Mesodermal cell (in vitro differentiated cells): ENCODE data around the gene INPP4B.

ENCODE experiments used
- H3K27ac ChIP-seq: 2 replicates; pipeline ENCODE4 v1.7.0; 2013; ENCODE audit warnings: mild to moderate bottlenecking, low read depth, low read length, moderate library complexity; ENCODE audit not compliant: severe bottlenecking
- H3K36me3 ChIP-seq: 2 replicates; pipeline ENCODE4 v1.7.1; 2013; ENCODE audit warnings: mild to moderate bottlenecking, low read length, moderate library complexity; ENCODE audit not compliant: control insufficient read depth, insufficient read depth
- H3K4me1 ChIP-seq: one replicate; pipeline ENCODE4 v1.7.1; 2013; ENCODE audit warnings: mild to moderate bottlenecking, low read length; ENCODE audit not compliant: insufficient read depth, control insufficient read depth, poor library complexity, severe bottlenecking
- H3K4me3 ChIP-seq: 2 replicates; pipeline ENCODE4 v1.7.0; 2013; ENCODE audit warnings: low read length, control low read depth, mild to moderate bottlenecking; ENCODE audit not compliant: insufficient read depth, poor library complexity, severe bottlenecking; ENCODE audit errors: extremely low read depth
- H3K9me3 ChIP-seq: 2 replicates; pipeline ENCODE4 v1.7.1; 2013; ENCODE audit warnings: mild to moderate bottlenecking, low read length, moderate library complexity; ENCODE audit not compliant: control insufficient read depth
- WGBS, 2 experiments: methylation state at CpG; one replicate each; pipeline ENCODE4 v1.1.5; 2013; ENCODE audit warnings: missing lambda C conversion rate in 2 of 2; ENCODE audit not compliant: insufficient coverage in 2 of 2; 5-methylcytosine and 5-hydroxymethylcytosine counted together

INPP4B gene

DNA sequence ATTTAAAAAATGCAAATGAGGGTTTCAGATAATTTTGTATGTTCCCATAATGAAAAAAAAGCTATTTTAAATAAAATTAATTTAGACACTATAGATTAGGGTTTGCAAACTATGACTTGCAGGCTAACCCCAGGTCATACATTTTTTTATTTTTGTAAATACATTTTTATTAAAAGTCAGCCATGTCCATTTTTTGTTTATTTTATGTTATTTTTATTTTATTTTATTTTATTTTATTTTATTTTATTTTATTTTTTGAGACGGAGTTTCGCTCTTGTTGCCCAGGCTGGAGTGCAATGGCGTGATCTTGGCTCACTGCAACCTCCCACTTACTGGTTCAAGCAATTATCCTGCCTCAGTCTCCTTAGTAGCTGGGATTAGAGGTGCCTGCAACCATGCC, 749.1 kb downstream of the INPP4B start:
- H3K9me3 ChIP-seq, result no peaks in the 10 kb centered on the region
- H3K27ac ChIP-seq, result no peak overlapping the region
- H3K4me3 ChIP-seq, result no peak overlapping the region
- 80% methylated on average over 1 of the region's 3 CpGs; no CpG with 5 or more reads in 1 of the 2 experiments for WGBS, 2 experiments
- H3K36me3 ChIP-seq, result no peaks in the 10 kb centered on the region
- H3K4me1 ChIP-seq, result no peaks in the 10 kb centered on the region

DNA sequence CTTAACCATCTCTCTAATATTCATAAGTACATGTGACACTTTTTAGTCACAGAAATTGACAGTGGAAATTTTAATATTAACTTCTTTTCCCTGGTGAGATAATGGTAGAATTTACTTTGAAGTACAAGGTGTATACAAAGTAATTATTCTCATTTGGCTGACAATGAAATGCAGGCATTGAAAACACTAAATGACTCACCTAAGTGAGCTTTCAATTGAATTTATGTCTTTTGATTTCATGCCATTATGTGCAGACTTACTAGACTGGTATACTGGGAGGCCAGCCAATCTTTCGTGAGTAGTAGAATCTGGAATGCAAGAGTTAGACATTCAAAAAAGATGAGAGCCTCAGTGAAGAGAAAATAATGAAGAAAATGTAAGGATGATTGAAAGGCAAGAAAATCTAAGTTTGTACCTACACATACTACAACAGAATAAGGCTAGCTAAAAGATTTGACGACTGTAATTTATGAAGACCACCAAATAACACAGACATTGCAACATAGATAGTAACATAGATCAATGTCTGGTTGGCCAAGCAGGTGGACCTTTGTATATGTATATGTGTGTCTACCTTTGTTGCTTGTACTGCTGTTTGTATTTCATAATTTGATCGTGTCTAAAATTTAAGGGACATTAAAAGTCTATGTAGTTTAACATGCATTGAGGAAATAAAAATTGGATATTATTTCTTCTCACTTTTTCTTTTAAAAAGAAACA, 750.1 kb downstream of the INPP4B start:
- 75 to 100% methylated on average over 1 of the region's 3 CpGs for WGBS, 2 experiments
- no peak overlapping the region for H3K27ac ChIP-seq
- no peaks in the 10 kb centered on the region for H3K36me3 ChIP-seq
- H3K4me1 ChIP-seq, result no peaks in the 10 kb centered on the region
- no peak overlapping the region for H3K4me3 ChIP-seq
- no peaks in the 10 kb centered on the region for H3K9me3 ChIP-seq

DNA sequence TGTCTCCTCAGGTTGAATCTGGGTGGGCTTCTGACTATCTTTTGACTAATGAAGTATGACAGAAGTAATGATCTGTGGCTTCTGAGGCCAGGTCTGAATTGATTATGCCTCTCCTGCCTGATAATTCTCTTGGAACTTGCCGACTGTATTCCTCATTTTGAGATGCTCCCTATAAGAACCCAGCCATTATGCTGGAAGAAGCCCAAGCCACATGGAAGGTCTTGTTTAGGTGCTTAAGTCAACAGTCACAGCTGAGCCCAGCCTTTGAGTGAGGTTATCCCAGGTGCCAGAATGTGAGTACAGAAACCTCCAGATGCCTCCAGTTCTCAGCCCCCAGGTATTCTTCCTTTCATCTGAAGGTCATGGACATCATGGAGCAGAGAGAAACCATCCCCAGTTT, 753.2 kb downstream of the INPP4B start:
- no peaks in the 10 kb centered on the region for H3K4me1 ChIP-seq
- H3K27ac ChIP-seq, result no peak overlapping the region
- H3K9me3 ChIP-seq, result no peaks in the 10 kb centered on the region
- 100% methylated on average over 1 of the region's 1 CpG for WGBS, 2 experiments
- H3K4me3 ChIP-seq, result no peak overlapping the region
- H3K36me3 ChIP-seq, result no peaks in the 10 kb centered on the region

DNA sequence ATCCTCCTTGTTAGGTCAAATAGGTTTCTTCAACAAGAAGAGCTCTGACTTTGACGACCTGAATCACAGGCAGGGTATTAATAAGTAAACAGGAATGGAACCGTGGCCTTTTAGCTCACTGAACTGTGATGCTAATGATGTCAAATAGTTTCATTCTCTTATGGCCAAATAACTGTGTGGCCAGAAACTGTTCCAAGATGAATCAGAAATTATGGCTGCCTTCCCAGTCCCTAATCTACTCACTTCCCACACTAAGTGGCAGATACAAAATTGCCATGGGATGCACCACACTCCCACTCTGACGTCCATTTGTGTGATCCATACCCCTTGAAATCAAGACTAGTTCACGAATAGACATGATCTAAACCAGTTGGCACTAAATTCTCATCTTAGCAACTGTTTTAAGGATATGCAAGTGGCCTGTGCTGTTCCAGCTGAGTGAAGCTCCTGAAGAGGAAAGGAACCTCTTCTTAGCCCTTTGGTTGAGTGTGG, 754.4 kb downstream of the INPP4B start:
- WGBS, 2 experiments, result 92 to 96% methylated on average over 2 to 3 of the region's 4 CpGs
- H3K36me3 ChIP-seq, result no peaks in the 10 kb centered on the region
- no peaks in the 10 kb centered on the region for H3K4me1 ChIP-seq
- no peaks in the 10 kb centered on the region for H3K9me3 ChIP-seq
- no peak overlapping the region for H3K4me3 ChIP-seq
- no peak overlapping the region for H3K27ac ChIP-seq

DNA sequence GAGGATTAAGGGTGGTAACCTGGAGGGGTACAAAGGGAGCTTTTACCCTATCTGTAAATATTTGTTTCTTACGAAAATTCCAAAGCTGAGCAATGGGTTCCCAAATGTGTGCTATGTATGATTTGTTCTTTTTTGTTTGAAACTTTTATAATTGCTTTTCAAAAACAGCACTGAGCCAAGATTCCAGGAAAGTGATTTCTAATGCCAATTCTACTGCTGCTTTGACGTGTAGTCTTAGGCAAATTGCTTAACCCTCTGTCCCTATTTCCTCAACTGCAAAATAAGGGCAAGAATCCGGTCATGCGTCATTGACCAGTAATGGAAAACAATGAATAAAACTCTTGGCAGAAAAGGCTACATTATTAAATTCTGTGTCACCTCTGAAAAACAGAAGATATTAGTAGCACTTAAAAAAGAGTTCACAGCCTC, 755.0 kb downstream of the INPP4B start:
- Histone ChIP-seq H3K4me1 (no peaks in the 10 kb centered on the region), H3K27ac (no peak overlapping the region), H3K4me3 (no peak overlapping the region), H3K36me3 (no peaks in the 10 kb centered on the region), H3K9me3 (no peaks in the 10 kb centered on the region)
- 83 to 100% methylated on average over 1 to 2 of the region's 4 CpGs for WGBS, 2 experiments

DNA sequence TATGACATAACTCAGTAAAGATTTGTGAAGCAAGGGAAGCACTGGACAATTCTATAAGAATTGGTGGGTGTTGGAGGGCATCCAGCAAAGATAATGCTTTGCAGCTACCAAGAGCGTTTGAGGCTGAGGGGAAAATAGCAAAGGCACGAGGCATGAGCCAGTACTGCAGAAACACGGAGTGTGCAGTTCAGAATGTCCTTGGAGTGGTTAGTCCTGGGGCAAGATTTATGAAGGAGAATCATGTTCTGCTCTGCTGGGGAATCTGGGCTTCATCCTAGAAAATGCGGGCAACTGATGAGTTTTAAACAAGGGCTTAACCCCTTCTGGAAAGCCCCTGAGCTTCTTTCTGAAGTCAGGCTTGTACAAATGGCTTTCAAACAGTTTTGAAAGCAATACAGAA, 757.2 kb downstream of the INPP4B start:
- 81 to 82% methylated on average over 3 to 4 of the region's 4 CpGs for WGBS, 2 experiments
- H3K9me3 ChIP-seq, result no peaks in the 10 kb centered on the region
- H3K4me3 ChIP-seq, result no peak overlapping the region
- no peak overlapping the region for H3K27ac ChIP-seq
- H3K36me3 ChIP-seq, result no peaks in the 10 kb centered on the region
- H3K4me1 ChIP-seq, result no peaks in the 10 kb centered on the region

DNA sequence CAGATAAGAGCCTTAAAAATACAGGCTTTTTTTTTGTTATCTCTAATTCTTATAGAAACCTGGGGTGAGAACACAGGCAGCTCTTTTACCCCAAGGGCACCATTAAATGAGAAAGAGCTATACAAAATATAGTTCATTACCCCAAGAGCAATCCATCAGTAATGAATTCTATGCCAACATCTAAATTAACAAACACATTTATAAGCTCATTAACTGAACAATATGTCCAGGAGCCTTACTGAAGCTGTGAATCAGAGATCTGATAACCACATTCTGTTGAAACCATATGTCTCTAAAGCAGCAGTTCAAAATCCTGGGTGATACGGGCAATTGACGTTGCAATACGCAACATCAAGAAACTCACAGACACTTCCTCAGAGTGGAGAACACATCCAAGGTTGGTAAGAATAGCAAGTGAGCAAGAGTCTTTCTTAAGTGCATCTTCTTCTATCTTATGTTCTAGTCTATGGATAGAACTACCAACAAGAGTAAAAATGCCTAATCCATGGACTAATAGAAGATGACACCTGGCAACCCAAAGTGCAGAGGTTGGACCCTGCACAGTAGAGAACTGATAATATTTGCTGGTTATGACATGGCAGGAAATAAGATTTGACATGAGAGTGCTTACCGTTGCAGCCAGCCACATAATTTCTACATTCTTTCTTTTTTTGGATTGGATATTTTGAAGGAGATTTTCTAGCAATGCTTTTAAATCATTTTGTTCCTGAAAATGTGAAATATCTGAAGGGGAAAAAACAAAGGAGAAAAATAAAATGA, 760.4 kb downstream of the INPP4B start:
- Histone ChIP-seq H3K4me1 (peaks cover 5% of the 10 kb centered on the region), H3K4me3 (no peak overlapping the region), H3K9me3 (no peaks in the 10 kb centered on the region), H3K36me3 (no peaks in the 10 kb centered on the region), H3K27ac (no peak overlapping the region)
- WGBS, 2 experiments, result 95 to 100% methylated on average over 1 to 3 of the region's 4 CpGs

DNA sequence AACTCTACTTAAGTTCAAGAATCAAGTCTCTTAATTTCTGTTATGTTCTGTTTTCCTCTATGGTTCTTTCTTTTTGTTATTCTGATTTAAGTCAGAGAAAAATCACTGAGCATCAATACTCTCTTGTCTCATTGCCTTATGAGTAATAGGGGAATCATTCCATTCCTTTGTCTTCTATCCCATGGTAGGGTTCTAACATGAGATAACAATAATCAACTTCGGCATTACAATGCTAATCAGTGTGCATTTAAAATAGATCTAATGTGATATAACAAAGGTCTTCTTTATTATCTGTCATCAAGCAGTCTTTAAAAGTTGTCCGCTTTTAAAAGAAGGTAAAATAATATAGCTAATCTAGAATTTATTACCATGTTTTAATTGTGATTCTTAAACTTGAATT, 762.8 kb downstream of the INPP4B start:
- no CpG with 5 or more reads among the region's 2 CpGs for WGBS, 2 experiments
- Histone ChIP-seq H3K4me1 (peaks cover 5% of the 10 kb centered on the region), H3K27ac (no peak overlapping the region), H3K9me3 (no peaks in the 10 kb centered on the region), H3K4me3 (no peak overlapping the region), H3K36me3 (no peaks in the 10 kb centered on the region)

DNA sequence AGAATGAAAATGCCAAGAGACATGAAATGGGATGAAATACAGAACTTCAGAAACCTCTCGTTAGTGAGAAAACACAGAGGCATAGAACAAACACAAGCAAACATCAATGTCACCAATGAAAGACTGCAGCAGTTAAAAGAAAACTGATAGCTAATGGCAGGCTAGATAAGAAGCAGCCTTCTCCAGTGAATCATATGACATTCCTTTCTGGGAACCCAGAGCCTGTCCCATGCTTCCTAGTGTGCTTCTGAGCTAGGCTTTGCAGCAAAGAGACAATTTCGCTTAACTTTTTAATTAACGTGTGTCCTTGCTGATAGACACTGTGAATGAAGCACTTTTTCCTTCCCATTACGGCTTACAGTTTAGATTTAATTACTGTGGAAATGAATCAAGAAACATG, 765.1 kb downstream of the INPP4B start:
- no peaks in the 10 kb centered on the region for H3K36me3 ChIP-seq
- H3K4me3 ChIP-seq, result no peak overlapping the region
- no peaks in the 10 kb centered on the region for H3K9me3 ChIP-seq
- H3K27ac ChIP-seq, result peak overlapping the region; percentile 41
- peaks cover 5% of the 10 kb centered on the region for H3K4me1 ChIP-seq
- 71 to 76% methylated on average over 3 of the region's 4 CpGs for WGBS, 2 experiments

DNA sequence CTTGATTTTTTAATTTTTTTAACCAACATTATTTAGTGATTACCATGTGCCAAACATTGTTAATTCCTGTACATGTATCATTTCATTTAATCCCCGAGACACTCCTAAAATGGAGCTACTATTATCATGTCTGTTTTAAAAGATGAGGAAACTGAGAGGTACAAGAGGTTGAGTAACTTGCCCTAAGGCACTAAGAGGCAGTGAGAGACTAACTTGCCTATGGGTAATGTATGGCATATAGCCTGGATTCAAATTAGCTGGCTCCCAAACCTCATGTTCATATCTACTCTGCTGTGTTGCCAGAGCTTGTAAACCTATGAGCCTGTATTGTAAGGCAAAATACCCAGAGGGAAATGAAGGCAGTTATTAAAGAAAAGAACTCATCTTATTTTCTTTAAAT, 766.1 kb downstream of the INPP4B start:
- H3K4me1 ChIP-seq, result peaks cover 5% of the 10 kb centered on the region
- no peaks in the 10 kb centered on the region for H3K36me3 ChIP-seq
- no CpG with 5 or more reads among the region's 1 CpG for WGBS, 2 experiments
- H3K9me3 ChIP-seq, result no peaks in the 10 kb centered on the region
- no peak overlapping the region for H3K27ac ChIP-seq
- H3K4me3 ChIP-seq, result no peak overlapping the region

DNA sequence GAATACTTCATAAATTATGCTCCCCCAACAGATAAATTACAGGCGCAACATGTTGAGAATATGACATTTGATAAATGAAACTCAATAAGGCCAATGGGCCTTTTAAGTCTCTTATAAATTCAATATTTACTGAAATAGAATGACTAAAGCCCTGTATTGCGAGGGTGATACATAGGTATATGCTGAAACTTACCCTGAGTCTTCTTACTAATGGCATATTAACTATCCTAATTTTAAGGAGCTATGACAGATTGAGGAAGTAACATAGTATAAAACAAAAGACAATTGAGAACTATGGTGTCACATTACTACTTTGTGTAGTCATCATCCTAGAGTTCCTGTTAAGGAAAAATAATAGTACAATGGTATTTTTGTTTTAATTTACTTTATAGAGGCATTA, 769.1 kb downstream of the INPP4B start:
- Histone ChIP-seq H3K4me1 (peaks cover 5% of the 10 kb centered on the region), H3K36me3 (no peaks in the 10 kb centered on the region), H3K4me3 (no peak overlapping the region), H3K9me3 (no peaks in the 10 kb centered on the region), H3K27ac (no peak overlapping the region)
- no CpG with 5 or more reads among the region's 2 CpGs for WGBS, 2 experiments
